IPS DF 4.7 (cell line): ENCODE measurements around the gene PSME2.

ENCODE experiments used
- DNase-seq: peaks from one replicate; pipeline ENCODE4 v3.0.0-alpha.2; 2013; ENCODE audit warnings: low spot score; ENCODE audit errors: extremely low read depth

The PSME2 gene, protein sequence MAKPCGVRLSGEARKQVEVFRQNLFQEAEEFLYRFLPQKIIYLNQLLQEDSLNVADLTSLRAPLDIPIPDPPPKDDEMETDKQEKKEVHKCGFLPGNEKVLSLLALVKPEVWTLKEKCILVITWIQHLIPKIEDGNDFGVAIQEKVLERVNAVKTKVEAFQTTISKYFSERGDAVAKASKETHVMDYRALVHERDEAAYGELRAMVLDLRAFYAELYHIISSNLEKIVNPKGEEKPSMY

DNA sequence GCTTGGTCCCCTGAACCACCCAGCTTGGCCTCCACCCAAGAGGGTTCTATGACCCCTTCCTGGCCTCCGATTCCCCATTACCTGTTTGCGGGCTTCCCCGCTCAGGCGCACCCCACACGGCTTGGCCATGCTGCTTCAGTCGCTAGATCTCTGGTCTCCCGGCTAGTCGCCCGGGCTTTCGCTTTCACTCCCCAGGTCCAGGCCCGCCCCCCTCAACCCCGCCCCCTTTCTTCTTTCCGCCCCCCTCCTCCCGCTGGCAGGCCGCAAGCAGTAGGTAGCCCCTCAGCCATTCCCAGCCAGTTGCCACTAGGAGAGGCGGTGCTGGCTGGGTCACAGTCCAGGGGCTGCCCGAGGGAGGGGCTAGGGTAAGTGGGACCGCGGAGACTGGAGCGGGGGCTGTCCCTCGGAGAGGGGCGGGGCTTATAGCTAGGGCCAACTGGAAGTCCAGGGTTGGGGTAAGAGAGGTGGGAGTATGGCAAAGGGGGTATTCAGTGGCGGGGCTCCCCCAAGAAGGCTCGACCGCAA lies at the start of gene PSME2:
PSME2 (minus strand) TSS at position 158 of the 525 bp plus-strand sequence; CDS start at position 129, 29 bp downstream.
- no peak for DNase-seq

DNA sequence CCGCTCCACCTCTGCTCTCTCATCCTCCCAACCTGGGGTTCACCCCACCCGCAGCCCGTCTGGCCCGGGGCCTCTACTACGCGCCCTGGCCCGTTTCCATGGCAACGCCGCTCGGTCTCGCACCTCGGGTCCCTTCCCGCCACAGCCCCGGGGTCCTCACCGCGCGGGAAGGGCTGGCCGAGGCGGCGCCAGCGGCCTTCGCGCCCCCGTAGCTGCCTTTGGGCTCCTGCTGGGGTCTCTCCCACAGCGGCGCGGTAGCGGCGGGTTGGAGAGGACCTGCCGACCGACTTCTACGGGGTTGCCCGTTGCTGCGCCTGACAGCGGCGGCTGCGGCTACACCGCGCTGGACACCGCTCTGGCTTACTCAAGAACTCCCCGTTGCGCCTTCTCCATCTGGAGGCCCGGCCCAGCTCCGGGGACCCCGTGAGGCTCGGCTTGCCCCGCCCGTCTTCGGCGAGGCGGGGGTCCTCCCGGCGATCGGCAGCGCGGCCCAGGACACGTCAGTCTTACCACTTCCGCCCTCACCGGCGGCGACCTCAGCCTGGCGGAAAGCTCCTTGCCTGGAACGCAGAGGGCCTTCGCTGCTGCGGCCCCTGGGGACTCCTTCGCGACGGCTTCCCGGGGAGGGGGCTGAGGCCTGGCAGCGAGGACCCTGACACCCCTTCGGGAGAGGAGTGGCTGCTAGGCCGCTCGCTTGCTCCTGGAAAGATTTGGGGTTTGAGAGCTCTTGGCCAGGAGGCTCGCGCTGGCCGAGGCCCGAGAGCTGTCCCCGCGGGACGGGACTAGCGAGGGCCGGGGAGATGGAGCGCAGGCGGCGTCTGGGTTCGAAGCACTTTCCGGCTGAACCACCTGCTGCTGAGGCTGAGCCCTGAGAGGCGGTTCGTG lies 49.0 kb upstream of the PSME2 start, which contains the start of gene TM9SF1:
TM9SF1 (minus strand) TSS at position 256 of the 885 bp plus-strand sequence. CDS start 422 bp downstream, outside the sequence.
- no peak for DNase-seq

DNA sequence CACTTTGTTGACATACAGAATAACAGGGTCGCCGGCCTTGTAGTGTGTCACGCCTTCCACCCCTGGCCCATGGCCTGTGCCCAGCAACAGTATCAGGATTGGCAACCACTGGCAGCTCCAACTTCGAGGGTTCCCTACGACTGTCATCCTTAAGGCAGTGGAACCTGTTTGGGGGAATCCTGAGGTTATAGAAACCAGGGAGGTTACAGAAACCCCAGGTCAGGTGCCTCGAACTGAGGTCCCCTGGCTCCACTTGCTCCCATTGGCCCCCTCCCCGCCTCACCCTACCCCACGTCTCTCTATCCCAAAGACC lies 48.4 kb upstream of the PSME2 start:
- no peak for DNase-seq

DNA sequence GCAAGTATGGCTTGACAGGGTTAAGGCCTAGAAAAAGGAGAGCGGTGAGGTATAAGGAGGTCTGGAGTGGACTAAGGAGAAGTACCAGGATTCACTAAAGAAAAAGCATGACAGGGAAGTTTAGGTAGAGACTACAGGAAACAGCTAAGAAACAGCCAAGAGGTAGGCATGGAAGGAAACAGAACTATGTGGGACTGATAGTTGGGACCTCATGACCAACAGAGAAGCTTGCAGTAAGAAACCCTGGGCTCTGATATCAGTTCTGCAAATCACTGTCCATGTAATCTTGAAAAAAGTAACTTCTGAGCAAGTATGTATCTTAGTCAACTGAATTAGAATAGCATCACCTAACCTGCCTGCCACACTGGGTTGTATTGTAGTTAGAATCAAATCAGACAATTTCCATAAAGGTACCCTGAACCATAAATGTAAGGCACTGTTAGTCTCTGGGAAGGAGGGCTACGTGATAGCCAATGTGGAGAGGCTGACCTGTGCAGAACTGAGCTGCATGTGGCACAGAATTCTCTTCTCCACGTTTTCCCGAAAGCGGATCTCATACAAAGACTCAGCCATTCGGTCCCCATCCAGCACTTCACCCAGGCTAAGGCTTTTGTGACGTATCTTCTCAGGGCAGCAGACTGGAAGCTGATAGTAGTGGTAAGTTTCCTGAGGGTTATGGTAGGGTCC lies 47.9 kb upstream of the PSME2 start:
- no peak for DNase-seq

DNA sequence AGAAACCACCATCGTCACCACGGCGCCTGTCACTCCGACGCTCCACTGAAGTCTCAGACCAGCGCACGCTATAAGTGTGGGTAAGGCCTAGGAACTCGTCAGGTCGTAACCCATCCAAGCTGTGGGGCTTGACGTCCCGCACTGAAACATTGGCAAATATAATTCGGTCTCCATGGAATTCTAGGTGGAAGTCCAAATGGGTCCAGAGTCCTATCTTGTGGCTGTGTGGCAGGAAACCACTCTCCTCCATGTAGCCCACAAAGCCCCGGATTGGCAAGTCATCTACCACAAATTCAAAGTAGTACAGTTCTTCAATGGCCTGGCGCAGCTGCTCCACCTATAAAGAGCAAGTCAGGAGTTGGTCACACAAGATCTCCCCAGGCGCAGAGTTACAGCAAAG lies 46.5 kb upstream of the PSME2 start:
- no peak for DNase-seq

DNA sequence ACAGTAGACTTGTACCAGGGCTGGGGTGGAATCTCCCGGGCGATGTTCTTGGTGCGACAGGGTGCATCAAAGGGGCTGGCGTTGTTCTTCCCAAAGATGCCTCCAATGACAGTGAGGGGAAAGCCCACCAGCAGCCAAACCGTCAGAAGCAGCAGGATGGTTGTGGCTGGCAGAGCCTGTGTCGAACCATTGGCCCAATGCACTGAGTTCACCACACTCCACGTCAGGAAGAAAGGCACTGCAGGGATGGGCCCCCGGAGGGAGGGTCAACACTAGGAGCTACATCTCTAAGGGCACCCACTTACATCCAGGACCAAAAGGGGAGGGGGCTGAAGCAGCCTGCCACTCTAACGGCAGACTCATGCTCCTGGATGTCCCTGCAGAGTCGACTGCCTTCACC lies 44.0 kb upstream of the PSME2 start:
- no peak for DNase-seq

DNA sequence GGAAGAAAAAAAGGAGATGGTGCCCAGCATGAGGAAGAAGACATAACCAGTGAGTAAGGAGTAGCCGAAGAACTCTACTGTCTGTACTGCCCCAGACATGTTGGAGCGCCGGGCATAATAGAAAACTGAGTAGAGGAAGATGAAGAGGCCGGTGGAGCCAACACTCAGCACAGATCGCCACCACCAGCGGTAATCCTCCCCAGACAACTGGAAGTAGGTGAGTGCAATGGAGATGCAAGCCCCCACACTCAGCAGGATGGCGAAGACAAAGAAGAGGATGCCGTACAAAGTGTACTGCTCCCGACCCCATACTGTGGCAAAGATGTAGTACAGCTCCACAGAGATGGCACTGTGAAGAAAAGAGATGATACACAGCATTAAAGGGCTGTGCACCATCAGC lies 43.0 kb upstream of the PSME2 start:
- no peak for DNase-seq

DNA sequence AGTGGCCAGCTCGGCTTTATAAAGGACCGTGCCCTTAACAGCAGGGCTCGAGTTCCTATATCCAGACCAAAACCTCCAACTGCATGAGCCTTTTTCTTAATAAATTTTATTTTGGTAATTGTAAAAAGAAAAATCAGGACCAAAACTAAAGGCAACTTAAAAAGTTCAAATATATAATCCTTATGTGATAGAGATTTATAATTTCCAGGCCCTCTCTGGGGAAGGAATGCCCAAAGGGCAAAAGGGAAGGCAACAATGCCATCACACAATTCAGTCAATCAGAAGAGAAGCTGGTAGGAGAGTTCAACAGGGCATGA lies 42.6 kb upstream of the PSME2 start:
- DNase-seq: no peak

DNA sequence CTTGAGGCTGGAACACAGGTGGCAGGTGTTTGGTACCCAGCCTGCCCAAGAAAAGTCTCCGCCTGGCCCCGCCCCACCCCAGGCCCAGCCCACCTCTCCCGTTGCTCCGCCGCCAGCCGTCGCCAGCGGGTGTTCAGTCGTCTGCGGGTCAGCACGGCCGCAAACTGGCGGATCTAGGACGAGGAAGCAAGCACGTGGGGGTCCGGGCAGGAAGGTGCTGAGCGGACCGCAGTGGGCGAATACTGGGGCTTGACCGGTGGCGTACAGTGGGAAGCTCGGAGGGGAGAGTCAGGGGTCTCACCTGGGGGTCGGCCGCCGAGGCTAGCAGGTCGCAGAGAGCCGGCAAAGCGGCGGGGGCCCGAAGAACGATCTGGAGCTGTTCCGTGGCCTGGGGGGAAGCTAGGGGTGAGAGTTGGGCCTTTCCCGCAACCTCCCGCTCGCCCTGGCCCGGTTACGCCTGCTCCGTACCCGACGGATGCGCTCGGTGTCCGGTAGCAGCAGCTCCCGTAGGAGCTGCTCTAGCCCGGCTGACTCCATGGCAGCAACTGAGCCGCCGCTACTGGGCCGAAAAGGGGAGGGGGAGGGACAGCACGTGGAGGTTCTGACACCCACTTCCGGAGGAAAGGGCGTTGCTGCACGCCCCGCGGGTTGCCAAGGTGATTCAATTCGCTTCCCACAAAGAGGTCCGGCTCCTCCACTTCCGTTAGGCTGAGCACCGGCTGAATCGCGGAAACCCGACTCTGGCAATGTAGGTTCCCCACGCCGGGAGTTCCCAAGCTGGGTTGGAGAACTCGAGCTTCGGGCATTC lies 42.0 kb upstream of the PSME2 start, which contains the start of gene IPO4:
IPO4 (minus strand) TSS at position 566 of the 808 bp plus-strand sequence; CDS start at position 537, 29 bp downstream.
- peak; percentile 94 for DNase-seq

DNA sequence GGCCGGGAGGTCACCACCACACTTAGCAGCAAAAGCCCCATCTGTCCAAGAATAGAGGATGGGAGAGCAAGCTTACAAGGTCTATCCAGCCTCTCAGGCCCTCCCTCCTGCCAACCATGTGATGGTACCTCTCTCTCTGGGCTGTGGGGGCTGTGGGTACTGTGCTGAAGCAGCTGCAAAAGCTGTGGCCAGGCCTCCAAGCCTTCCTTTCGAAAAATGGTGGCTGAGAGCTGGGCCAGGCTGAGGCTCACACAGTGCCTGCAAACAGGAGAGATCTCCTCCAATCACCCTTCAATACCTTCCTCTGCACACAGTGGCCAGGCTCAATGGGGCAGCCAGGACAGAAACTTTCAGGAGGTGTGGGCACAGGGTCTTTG lies 41.1 kb upstream of the PSME2 start:
- no peak for DNase-seq

DNA sequence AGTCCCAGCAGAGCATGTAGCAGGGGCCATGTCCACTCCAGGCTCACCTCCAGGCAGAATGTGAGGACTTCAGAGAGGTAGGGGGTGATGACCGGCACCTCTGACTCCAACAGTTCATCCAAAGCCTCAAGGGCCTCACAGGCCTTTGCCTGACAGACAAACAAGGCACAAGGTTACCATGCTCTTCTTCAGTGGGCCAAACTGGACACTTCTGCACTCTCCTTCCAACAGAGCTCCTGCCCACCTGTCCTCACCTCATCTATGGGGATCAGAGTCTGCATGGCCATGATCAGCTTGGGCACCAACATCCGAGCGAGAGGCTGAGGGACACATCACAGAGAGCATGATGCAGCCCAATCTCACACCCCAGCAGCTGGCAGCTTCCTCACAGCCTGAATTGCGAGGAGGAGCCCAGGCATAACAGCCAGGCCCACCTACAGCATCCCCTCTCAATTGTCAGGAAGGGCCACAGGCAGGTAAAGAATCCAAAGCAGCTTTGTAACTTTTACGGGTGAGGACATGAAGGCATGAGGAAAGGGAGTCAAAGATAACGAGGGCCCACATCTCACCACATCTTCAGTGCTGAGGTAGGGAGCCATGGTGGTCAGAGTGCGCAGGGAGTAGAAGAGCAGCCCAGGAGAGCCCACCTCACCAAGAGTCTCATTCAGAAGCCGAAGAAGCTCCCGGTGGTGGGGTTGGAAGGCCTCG lies 40.6 kb upstream of the PSME2 start:
- no peak for DNase-seq

DNA sequence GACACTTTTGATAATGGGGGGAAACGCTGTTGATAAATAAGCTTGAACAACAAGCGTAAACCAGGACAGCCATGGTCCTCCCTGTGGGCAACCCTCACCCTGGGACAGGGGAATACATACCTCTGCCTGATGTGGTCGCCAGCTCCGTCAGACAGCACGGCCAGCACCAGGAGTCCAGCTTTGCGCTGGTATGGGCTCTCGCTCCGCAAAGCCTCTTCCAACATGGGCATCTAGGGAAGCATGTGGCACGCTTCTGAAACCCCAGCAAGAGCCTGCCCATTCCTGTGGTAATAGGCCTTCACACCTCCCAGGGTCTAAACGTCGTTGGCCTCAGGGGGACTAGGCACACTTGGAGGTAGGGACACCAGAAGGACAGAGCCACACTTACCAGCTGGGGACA lies 39.3 kb upstream of the PSME2 start:
- DNase-seq: no peak

DNA sequence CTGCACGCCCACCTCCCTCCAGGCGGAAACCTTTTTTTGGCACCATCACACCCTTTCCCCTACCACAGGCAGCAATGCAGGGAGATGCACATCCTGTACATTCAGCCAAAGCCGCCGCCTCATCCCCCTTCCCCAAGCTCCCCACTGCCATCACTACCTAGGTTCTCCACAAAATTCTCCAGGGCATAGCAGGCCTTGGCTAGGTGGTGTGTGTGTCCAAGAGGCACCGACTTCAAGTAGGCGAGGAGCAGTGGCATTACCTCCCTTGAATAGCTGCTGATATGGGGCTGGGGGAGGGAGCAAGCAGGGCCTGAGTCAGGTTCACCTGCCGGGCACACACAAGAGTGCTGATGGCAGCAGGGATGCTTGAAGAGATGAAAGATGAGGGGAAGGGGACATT lies 38.6 kb upstream of the PSME2 start:
- no peak for DNase-seq

DNA sequence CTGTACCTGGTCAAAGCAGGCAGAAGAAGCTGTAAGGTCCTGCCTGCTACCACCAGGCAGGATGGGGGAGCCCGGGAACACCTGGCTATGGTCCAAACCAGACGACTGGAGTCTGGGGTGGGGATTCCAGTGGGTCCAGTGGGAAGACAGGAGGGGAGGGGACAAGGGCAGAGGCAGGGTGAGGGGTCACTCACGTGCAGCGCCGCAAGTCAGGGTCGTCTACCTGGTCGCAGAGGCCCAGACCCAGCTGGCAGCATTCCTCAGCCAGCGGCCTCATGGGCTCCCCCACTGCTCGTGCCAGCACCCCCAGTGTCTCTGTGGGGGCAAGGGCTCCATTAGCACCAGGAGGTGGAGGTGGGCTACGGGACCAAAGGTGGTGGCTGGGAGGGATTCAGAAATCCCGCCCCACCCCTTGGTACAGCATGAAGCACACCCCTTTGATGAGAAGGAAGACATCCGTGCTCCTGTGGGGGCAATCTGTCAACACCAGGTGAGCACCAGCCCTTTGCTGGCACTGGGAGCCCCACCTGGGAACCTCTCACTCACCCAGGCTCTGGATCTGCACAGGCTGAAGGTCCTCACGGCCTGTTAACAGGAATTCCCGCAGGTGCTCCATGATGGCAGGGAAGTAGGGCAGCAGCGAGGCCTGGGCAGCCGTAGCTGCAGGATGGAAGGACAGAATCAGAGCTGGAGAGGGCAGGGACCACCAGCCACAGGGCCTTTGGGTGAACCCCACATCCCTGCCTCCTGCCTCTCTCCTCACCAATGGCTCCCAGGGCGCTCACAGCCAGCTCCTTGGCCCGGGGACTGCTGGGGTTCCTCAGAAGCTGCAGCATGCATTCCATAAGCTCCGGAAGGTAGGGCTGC lies 37.9 kb upstream of the PSME2 start:
- no peak for DNase-seq

DNA sequence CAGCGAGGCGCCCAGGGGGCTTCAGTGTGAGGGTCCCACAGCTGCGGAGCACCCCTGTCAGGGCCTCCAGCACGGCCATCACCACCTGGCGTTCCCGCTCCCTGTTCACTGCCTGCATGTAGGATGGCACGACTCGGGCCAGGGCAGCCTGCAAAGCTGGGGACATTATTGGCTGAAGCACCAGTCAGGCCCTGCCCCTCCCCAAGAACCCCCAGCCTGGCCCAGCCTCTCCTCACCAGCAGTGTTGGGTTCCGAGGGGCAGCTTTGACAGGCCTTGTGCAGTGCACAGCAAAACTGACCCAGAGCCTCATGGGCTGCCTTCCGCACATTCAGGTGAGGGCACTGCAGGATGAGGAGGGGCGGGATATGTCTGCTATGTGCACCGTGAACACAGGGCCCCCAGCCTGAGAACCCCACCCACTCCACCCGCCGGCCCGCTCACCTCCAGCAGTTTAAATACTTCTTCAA lies 36.6 kb upstream of the PSME2 start:
- no peak for DNase-seq

DNA sequence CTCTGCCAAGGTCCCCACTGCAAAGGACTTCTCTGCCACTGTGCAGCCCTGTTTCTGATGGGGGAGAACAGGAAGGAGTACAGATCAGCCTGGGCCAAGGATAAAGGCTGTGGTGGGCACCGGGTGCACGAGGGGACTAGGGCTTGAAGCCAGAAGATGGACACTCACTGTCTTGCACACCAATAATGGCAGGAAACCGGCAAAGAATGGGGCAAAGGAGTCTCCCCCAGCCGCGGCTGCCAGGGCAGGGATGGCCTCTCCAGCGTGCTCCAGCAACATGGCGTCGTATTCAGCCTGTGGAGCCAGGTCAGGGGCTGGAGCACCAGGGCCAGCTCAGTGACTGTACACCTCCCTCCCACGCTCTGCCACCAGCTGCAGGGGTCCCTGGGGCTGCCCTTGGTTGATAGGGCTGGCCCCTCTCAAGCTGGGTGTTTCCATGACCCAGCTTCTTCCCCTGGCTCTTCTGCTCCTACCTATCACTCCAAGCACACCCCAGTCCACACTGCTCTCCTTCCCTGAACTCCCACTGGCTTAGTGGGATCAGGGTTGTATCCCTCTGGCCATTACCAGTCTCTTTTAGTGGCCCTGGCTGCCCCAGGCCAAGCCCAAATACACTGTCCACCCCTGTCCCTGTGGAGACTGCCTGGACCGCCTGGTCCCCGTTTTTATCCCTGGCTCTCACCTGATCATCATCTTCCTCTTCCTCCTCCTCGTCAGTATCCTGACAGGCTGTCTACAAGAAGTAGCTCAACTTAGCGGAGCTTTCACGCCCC lies 35.9 kb upstream of the PSME2 start:
- DNase-seq: no peak

DNA sequence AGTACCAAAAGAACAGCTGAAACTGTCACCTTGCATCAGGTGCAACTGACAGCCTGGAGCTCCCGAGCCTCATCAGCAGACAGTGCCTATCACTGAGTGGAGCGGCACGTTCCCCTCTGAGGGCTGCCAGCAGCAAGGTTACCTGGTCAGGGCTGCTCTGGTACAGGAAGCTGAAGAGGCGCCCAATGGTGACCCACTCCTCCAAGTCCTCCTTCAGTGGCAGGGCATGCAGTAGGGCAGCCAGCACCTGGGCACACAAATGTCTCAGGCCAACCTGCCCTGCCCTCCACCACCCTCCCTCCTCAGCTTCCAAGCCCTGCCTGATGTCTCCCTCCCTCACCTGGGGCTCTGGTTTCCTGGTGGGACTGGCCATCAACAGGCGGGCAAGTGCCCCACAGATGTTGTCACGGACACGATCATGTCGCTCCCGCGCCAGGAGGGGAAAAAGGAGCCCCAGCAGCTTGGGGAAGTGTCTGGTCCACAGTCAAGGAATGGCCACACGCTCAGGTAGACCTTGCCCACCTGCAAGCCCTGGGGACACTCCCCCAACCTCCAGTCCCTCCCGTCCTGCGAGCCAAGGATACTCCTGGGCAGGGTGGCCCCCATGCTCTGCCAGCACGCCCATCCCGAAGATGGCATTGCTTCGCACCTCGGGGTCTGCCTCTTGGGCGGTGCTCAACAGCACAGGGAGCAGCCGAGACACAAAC lies 35.1 kb upstream of the PSME2 start:
- no peak for DNase-seq
